Kidney tubule cell (primary cell): ENCODE data around the gene ACTR1B.
"Not testable (repeated sequence)": the region's sequence is repeated elsewhere in the genome, so short reads cannot be mapped to it uniquely, and the experiment has no call there.

Source experiments
- DNase-seq: peaks from one replicate; pipeline ENCODE4 v3.0.0-alpha.2; 2018; ENCODE audit warnings: low spot score

ACTR1B gene

GRCh38 chr2:97663962-97664635, at the start of gene ACTR1B:
TSS of gene ACTR1B (minus strand) at chr2:97664044. CDS start at chr2:97663890, 154 bp downstream.
- DNase-seq, result peak; percentile 99

DNA sequence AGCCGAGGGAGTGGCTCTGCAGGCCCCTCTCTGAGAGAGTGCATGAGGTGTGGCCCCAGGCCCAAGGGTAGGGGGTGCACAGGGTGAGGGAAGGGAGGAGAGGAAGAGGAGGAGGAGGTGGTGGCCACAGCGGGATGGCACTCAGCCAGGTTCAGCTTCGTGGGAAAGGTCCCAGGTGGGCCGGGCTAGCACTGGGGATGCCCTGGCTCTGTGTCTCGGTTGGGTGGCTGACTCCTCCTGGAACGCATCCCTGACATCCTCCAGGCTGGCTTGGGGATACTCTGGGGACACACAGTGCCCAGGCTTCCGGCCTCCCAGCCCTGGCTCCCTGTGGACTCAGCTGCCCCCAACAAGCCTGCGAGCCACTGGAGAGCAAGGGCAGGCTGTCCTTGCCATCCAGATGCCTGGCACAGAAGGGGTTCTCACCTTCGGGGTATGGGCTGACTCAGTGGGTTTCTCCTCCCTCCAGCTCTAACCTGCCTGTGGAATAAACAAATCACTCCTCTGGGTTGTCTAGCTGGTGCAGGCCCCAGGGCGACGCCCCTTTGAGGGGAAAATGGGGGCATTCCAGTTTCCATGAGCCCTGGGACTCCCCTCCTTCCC, 49.0 kb upstream of the ACTR1B start:
- DNase-seq, result no peak

- DNase-seq, result not testable (repeated sequence)
Measured at GRCh38 chr2:97712175-97712574, 48.3 kb upstream of the ACTR1B start.

- no peak for DNase-seq
Measured at GRCh38 chr2:97711394-97711711, 47.5 kb upstream of the ACTR1B start.

DNA sequence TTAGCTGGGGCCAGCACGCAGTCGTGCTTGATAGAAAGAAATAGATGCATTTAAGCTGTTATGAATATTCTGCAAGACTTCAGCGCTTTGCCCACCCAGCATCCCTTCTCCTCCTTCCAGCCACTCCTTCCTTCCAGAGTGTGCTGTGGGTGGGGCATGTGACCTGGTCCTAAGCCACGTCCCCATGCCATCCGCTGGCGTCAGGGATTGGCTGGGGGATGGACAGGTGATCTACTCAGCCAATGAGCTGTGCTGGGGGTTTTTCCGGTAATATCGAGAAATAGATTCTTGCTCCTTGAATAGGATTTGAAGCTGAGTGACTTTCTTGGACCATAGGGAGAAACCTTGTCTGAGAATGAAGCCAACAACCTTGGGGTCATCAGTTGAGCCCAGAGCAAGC, 44.8 kb upstream of the ACTR1B start:
- DNase-seq, result no peak

GRCh38 chr2:97708048-97708380, 44.2 kb upstream of the ACTR1B start:
- DNase-seq, result no peak

DNA sequence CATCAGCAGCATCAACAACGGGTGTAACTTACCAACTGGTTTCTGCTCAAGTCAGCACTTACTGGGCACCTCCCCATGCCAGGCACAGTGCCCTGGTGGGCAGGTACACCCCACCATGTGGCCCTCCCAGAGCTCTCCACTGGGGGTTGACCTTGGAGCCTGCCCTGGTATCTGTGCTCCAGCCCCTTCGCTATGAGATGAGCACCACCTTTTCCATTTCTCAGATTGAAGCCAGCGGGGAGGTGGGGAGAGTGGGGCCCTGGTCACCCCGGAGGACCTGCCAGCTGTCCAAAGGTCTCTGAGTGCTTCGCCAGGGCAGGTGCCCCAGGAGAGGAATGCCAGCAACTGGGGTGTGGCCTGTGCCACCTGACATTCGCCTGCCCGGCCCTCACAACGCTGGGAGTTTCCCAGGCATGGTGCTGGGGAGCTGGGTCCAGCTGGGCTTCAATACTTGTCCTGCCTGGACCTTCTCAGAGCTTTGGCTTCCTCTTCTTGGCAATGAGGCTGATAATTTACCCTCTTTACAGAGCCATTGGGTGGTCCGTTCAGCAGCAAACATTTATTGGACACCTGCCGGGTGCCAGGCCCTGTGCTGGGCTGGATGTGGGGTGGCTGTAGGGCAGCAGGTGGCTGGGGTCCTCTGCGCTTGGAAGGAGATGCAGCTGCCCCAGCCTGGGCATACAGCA, 43.7 kb upstream of the ACTR1B start:
- no peak for DNase-seq

DNA sequence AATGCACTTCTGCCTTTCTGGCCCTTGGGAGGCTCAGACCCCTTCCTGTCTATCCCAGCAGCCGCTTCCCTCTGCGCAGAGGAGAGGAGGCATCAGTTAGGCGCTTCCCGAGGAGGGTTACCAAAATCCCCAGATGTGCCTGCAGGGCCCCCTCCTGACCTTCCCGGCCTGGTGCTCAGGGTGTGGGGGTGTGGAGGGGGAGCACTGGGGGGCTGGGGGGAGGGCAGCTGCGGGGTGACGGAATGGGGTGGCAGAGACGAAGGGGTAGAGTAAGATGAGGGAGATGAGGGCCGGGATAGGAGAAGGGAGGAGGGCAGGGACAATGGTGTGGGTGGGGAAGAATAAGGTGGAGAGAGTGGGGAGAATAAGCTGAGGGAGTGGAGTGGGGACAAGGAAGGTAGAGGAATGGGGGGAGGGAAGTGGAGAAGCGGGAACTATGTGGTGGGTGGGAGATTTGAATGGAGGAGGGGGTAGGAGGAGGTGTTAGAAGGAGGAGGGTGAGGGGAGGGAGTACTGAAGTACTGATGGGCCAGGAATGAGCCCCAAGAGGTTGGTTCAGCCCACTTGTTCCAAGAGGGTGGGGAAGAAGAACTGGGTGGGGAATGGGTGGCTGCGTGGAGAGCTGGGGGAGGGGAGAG, 43.0 kb upstream of the ACTR1B start:
- DNase-seq, result no peak

GRCh38 chr2:97706112-97706511, 42.3 kb upstream of the ACTR1B start:
- no peak for DNase-seq

DNA sequence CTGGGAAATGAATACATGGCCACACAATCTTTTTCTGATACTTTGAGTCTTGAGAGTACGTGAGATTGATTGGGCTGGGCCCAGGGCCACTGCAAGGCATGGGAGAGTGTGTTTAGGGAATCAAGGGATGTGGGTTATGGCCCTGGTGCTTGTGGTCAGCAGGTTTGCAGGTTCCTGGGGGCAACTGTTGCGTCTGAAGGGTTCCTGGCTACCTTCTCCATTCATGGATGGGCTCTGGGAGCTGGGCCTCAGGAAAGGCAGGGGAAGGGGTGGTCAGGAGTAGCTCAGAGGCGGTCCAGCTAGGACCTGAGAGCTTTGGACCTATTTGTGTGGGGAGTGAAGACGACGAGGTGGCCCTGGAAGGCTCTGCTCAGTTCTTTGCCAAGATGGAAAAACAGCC, 41.1 kb upstream of the ACTR1B start:
- DNase-seq, result no peak

- no peak for DNase-seq
Measured at GRCh38 chr2:97703741-97704140, 39.9 kb upstream of the ACTR1B start.

DNA sequence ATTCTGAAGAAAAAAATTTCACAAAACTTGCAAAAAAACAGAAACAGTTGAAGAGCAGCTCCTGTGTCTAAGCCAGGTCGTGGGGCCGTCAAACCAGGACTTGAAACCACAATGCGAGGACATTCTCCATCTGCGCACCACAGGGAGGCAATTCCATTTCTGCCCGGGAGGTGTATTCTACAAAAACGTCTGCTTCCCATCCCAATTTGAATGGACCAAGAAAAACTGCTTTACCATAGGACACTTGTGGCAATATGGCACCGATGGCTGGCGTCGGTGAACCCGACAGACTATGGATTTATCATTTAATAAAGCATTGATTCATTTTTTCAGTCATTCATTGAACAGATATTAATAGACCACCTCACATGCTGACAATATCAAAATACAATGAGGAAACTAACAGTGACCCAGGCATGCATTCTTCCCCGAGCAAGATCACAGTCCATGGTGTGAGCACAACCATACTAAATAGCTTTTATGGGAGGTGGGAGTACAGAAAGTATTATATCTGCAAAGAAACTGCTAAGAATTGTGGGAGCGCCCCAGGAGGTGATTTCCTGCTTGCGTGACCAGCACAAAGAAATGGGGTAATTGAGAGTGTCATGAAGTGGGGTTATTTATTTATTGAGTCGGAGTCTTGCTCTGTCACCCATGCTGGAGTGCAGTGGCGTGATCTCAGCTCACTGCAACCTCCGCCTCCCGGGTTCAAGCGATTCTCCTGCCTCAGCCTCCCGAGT, 39.1 kb upstream of the ACTR1B start:
- DNase-seq, result no peak

DNA sequence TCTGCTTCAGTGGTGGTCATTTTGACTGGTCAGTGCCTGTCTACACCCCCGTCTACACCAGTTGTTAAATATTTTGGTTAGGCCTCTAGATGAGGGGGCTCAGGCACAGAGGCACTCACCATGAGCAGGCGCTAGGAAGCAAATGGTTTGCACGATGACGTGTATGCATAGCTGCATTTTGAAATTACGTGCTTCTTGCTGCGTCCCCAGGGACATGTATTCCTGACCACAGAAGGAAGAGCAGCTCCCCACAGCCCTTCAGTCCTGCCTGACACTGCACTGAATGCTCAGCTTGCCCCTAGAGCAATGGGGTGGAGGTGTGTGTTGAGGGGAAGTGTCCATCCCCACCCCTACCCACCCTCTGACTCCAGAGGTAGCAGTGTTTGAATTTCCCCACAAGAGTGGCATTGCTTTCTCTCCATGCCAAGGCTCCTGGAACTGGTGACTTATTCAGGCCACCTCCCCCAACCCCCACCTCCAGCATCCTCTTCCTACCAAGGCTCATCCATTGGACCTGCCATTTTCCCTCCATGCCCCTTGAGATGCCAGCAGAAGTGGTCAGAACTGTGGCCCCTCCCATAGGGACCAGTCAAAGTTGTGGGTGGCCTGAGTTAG, 38.1 kb upstream of the ACTR1B start:
- DNase-seq, result no peak

DNA sequence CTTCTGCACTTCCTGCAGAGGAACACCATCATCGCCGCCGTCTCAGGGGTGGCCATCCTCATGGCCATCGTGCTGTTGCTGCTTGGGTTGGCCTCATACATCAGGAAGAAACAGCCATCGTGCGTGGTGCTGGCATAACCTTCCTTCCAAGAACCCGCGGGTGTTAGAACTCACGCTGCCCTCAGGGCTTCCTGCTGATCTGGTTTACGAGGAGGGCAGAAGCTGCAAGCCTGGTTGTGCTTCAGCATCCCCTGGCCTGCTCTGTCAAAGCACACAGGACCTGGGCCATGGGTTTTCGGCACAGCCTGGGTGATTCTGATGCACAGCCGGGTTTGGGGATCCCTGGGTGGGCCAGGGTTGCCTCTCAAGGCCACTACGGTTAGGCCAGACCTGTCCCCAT, 37.3 kb upstream of the ACTR1B start:
- no peak for DNase-seq

DNA sequence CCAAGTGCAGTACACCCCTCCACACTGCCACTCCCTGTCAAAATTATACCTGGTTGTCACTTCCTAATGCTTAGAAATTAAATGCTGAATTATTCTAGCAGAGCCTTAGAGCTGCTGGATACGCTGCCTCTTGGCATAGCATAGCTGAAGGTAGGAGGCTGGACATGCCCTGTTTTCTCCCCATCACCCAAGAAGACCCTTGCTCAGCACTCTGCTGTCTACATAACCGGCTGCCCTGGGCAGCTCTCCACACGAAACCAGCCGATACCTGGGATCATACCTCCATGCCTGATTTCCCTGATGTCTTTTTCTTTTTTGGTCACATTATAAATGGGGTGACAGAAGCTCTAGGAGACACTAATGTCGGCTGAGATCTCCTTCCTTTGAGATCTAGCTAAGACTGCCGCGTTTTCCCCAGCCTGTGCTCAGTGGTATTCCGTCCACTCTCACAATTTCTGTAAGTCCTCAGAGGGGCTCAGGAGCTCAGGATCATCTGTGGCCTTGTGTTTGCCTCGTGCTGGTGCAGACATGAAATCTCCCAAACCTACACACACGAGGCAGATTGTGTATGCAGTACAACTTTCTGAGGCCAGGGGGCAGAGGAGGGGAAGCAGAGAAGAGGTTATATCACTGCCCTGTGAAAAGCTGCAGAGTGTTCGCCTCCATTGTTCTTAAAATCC, 36.1 kb upstream of the ACTR1B start:
- peak; percentile 53 for DNase-seq

DNA sequence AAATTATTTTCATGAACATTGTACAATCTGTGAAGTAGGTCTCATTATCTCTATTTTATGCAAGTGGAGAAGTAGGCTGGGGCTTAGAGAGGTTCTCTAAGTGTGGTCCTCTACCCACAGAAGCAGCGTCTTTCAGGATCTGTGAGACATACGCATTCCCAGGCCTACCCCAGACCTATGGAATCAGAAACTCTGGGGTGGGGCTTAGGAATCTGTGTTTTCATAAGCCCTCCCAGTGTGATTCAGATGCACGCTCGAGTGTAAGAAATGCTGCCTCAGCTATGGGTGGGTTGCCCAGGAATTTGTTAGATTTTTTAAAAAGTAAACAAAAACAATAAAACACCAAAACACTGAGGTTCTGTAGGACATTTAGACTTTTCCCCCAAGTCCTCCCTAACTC, 34.7 kb upstream of the ACTR1B start:
- DNase-seq, result no peak

- peak; percentile 76 for DNase-seq
Measured at GRCh38 chr2:97697252-97698235, 33.7 kb upstream of the ACTR1B start.

GRCh38 chr2:97695744-97696143, 31.9 kb upstream of the ACTR1B start:
- DNase-seq, result no peak

DNA sequence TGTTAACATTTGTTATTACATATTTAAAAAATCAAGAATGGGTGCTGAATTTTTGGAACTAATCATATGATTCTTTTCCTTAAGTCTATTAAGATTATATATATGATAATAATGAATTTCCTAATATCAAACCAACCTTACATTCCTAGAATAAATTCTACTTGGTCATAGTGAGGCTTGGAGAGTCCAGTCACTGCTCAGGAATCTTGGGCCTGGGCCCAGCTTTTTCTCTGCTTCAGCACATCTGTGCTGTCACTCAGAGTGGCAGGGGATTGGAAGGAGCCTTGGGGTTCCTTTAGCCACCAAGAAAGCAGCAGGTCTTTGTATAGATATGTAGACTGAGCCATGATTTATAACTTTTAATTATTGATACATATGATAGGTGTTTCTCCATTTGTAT, 29.6 kb upstream of the ACTR1B start:
- peak; percentile 51 for DNase-seq

GRCh38 chr2:97691166-97691565, 27.3 kb upstream of the ACTR1B start:
- DNase-seq, result no peak
